GM18526 (cell line): ENCODE measurements around the gene CCDC69.

Source experiments
- POLR2A ChIP-seq: IDR thresholded peaks from 3 replicates; pipeline ENCODE4 v1.6.1; 2011; ENCODE audit not compliant: insufficient read length; ENCODE audit errors: extremely low read depth

Gene CCDC69

DNA sequence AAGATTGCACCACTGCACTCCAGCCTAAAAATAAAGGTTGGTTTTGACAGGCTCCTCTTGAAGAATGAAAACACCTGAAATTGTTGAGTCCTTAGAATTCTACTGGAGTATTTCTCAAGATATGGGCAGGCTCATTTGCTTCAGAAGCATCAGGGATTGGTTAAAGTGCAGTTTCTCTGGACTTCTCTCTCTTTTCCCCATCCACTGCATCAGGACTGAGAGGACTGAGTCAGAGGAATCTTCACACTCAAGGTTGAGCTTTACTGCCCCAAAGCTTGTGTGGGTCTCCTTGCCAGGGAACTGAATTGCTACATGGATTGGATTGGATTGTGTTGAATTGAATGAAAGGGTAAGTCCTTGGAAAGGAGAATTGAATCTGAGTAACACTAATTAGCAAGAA, 7.5 kb upstream of the CCDC69 start:
- TF ChIP-seq POLR2A: no peak

DNA sequence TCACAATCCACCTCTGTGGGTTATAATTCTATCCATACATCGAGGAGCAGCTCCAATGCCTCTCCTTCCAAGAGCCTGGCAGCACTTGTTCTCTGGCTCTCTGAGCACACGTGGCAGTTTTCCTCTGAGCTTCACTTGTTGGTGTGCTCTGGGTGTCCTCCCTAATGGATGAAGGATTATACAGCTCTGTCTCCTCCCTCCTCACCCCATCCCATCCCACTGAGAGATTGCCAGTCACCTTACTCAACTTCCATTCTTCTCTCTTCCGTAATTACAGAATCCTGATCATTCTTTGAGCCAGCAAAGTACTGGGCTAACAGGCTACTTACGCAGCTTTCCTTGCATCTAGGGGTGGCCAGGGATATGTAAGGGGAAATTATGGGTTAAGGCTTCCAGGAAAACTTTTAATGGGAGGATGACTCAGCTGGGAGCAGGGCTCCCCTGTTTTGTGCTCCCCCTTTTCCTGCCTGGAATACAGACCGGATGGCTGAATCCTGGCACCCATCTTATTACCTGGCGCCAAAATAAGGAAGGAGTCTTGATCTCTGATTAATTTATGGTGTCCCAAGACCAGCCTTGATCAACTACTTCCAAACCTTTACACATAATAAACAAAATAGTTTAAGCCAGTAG, 6.3 kb upstream of the CCDC69 start:
- TF ChIP-seq POLR2A: no peak

DNA sequence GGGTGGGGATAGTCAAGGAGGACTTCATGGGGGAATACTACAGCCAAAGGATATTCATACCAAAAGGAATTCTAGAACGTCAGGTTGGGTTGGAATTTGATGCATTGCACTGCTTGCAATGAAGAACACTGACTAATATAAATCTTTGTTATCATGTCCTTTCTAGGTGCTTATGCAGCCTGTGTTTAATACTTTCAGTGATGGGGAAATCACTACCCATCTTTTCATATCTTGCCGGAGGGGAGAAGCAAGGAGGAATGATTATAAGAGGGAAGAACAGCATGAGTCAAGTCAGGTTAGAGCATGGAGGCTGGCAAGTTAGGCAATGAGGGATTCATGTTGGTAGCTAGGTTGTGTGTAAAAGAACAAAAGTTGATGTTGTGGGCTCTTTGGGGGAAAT, 5.1 kb upstream of the CCDC69 start:
- TF ChIP-seq POLR2A: no peak

DNA sequence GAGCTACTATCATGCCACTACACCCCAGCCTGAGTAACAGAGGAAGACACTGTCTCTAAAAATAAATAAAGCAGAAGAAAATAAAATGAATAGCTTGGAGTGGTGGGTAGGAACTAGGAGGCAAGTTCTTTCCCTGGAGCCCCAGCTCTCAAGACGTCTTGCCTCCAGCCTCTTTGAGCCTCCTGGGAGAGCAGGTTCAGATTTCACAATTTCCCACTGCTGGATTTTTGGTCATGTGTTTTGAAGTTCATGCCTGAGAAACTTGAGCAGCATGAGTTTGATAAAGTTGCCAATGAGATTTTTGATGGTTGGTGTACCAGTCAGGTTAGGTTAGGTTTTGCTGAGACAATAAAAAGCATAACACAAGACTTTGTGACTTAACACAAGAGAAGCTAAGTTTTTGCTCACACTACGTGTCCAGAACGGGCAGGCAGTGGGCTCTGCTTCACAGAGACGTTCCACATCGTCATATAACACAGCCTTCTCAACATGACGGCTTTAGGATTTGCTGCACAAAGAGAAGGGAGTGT, 4.1 kb upstream of the CCDC69 start:
- TF ChIP-seq POLR2A: no peak

- no peak for TF ChIP-seq POLR2A
Observed at GRCh38 chr5:151225475-151225874, 1.6 kb upstream of the CCDC69 start.

DNA sequence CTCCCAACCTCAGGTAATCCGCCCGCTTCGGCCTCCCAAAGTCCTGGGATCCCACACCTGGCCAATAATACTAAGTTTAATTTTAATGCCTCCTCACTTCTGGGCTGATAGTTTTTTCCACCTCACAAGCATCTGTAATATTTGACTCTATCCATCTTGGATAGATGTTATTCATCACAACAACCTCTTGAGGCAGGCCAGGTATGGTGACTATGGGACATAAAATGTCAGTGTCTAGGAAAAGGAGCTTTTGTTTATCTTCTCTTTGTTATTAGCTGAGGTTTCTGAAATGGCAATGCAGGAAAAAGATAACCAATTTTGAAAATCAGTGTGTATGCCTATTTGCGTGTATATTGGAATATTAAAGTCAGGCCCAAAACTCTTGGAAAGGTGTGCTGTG, 1.2 kb upstream of the CCDC69 start:
- no peak for TF ChIP-seq POLR2A

- TF ChIP-seq POLR2A: no peak
Observed at GRCh38 chr5:151224372-151224771, 480 bp upstream of the CCDC69 start.

GRCh38 chr5:151222790-151223446, 974 bp downstream of the CCDC69 start:
- peak; percentile 28 for TF ChIP-seq POLR2A

DNA sequence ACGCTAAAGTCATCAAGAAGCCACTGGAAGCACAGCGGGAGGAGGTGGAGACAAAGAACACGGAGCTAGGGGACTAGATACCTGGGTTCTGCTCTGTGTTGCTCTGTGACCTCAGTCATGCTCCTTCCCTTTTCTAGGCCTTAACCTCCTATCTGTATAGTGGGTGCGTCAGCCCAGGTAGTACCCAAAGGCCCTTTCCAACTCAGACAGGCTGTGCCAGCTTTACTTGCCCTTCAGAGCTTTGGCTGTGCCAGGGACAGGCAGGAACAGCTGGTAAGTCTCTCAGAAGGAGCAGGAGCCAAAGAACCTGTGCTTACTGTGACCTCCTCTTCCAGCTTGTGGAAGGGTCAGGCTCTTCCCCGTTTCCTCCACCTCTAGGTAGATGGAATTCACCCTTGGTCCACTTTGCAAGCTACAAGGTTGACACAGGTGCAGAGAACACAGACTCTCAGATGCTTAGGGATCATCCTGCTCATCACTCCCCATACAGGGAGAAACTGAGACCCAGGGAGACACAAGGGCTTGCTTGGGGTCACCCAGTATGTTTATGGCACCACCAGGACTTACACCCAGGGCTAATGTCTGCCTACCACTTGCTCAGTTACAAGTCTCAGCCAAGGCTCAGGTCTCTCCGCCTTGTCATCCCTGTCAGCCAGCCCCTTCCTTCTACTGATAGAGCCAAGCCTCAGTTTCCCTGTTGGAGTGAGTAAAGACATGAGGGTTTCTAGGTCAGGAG, 1.7 kb downstream of the CCDC69 start:
- no peak for TF ChIP-seq POLR2A

GRCh38 chr5:151221574-151221973, 2.3 kb downstream of the CCDC69 start:
- TF ChIP-seq POLR2A: no peak

- TF ChIP-seq POLR2A: no peak
Observed at GRCh38 chr5:151219789-151220188, 4.1 kb downstream of the CCDC69 start.

DNA sequence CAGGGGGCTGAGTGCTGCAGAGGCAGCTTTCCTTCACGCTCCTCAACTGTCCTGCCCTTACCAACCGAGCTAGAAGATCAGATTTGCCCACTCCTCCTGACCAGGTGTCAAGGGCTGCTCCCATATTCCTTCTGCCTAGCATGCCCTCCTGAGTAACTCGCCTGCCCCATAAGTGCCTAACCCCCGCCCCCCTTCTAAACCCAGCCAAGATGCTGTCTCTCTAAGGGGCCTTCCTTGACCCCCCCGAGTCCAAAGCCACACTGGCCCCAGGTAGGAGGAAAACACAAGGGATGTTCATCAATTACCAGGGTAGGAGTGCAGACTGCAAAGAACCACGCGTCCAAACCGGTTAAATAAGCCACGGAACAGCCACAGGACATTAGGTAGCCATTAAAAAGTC, 4.8 kb downstream of the CCDC69 start:
- no peak for TF ChIP-seq POLR2A

- TF ChIP-seq POLR2A: no peak
Observed at GRCh38 chr5:151218177-151218576, 5.7 kb downstream of the CCDC69 start.

DNA sequence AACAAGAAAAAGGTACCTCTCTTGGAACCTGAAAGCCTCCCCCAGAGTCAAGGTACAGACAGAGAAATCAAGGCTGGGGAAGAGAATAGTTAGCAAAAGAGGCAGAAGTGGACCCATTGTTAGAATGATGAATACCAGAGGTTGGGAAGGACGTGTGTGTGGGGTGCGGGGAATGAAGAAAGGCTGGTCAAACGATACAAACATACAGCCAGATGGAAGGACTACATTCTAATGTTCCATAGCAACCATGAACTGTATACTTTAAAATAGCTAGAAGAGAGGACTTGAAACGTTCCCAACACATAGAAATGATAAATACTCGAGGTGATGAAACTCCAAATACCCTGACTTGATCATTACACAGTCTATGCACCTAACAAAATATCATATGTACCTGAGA, 7.1 kb downstream of the CCDC69 start:
- no peak for TF ChIP-seq POLR2A

DNA sequence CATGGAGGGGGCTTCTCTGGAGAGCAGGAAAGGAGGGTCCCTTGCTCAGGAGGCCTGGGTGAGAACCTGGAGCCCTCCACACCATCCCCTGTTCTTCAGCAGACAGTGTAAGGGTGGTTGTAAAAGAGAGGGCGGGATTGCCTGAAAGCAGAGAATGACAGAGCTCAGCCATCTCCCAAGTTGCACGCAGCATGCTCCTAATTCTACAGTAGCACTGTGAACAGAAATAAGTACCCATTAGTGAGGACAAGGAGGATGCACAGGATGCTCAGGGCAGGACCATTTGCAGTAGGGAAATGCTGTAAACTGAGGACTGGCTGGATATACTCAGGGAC, 8.4 kb downstream of the CCDC69 start:
- TF ChIP-seq POLR2A: no peak

- TF ChIP-seq POLR2A: peak; percentile 54
Observed at GRCh38 chr5:151214614-151215545, 9.0 kb downstream of the CCDC69 start.
